ENCODE measurements around the gene LHFPL6. TPM values are rescaled to one million over a fixed set of nuclear protein-coding genes. Genes with fewer than 3 reads are reported as not detected.

Gene LHFPL6
- total and polyA plus RNA-seq, 4 donors = 22.7 to 115 (median 36.1) TPM

DNA sequence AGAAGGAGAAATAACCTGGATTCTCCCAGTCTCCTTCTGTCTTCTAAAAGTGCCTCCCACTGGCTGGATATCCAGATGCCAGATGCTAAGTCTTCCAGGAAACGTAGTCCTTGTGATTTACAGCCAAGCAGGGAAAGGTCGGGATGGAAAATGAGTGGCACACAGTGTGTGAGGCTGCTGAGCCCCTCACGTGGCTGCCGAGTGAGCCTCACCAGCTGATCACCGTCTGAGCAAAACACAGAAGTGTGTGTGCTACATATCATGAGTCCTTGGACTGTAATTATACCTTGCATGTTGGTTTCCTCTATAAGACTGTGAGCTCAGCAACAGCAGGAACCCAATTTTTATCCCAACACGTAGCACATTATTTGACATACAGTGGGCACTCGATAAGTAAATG is 15.1 kb downstream of the LHFPL6 start:
- 70 to 81% methylated on average over 7 of the region's 7 CpGs for WGBS, 2 donors
- Histone ChIP-seq H3K9ac (ENCODE audit: insufficient read depth in 1 of 2, low read length in 2 of 2) (no peak overlapping the region), H3K4me3 (no peak overlapping the region), H3K9me3 (ENCODE audit: control insufficient read depth in 4 of 4, insufficient read depth in 3 of 4, low read length in 3 of 4) (no peaks in the 10 kb centered on the region), H3K36me3 (ENCODE audit: control insufficient read depth in 4 of 4, insufficient read depth in 4 of 4, low read length in 4 of 4) (no peaks in the 10 kb centered on the region), H3K27ac (ENCODE audit: low read depth in 1 of 2, low read length in 1 of 2) (peak overlapping the region in 1 of 2 donors; percentile 49), H3K4me1 (ENCODE audit: control insufficient read depth in 5 of 5, insufficient read depth in 5 of 5, low read length in 5 of 5) (peaks cover 0 to 18% (median 0%) of the 10 kb centered on the region in 5 donors), H3K27me3 (ENCODE audit: control insufficient read depth in 3 of 3, insufficient read depth in 3 of 3, low read length in 2 of 3) (no peaks in the 10 kb centered on the region)
- no peak for DNase-seq
- TF ChIP-seq, protein P1, sequence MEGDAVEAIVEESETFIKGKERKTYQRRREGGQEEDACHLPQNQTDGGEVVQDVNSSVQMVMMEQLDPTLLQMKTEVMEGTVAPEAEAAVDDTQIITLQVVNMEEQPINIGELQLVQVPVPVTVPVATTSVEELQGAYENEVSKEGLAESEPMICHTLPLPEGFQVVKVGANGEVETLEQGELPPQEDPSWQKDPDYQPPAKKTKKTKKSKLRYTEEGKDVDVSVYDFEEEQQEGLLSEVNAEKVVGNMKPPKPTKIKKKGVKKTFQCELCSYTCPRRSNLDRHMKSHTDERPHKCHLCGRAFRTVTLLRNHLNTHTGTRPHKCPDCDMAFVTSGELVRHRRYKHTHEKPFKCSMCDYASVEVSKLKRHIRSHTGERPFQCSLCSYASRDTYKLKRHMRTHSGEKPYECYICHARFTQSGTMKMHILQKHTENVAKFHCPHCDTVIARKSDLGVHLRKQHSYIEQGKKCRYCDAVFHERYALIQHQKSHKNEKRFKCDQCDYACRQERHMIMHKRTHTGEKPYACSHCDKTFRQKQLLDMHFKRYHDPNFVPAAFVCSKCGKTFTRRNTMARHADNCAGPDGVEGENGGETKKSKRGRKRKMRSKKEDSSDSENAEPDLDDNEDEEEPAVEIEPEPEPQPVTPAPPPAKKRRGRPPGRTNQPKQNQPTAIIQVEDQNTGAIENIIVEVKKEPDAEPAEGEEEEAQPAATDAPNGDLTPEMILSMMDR (IDR thresholded peaks at IDR 0.05; ENCODE audit: control extremely low read depth, extremely low read depth) = no peak
- no peak for ATAC-seq (ENCODE audit: insufficient read depth, low FRiP score)

DNA sequence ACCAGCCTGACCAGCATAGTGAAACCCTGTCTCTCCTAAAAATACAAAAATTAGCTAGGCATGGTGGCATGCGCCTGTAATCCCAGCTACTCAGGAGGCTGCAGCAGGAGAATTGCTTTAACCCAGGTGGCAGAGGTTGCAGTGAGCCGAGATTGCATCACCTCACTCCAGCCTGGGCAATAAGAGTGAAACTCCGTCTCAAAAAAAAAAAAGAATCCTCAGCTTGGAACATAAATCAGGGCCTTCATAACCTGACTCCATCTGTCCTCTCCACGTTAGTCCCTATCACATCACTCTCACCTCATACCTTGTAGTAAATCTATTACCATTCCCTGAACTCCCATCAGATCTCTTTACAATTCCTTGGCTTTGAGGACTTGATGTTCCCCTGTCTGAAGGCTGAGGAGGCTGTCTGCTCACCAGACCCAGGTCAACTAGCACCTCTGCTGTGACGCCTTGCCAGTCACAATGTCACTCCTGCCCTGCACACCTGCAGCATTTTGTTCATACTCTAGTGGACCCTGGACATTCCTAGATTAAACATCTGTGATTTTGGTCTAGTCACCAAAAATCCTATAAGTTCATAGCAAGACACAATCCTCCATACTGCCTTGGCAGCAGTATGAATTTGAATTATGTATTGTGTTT is 15.9 kb downstream of the LHFPL6 start:
- Histone ChIP-seq H3K4me1 (ENCODE audit: control insufficient read depth in 5 of 5, insufficient read depth in 5 of 5, low read length in 5 of 5) (peaks cover 0 to 19% (median 0%) of the 10 kb centered on the region in 5 donors), H3K9ac (ENCODE audit: insufficient read depth in 1 of 2, low read length in 2 of 2) (no peak overlapping the region), H3K4me3 (no peak overlapping the region), H3K27ac (ENCODE audit: low read depth in 1 of 2, low read length in 1 of 2) (no peak overlapping the region), H3K27me3 (ENCODE audit: control insufficient read depth in 3 of 3, insufficient read depth in 3 of 3, low read length in 2 of 3) (no peaks in the 10 kb centered on the region), H3K36me3 (ENCODE audit: control insufficient read depth in 4 of 4, insufficient read depth in 4 of 4, low read length in 4 of 4) (no peaks in the 10 kb centered on the region), H3K9me3 (ENCODE audit: control insufficient read depth in 4 of 4, insufficient read depth in 3 of 4, low read length in 3 of 4) (no peaks in the 10 kb centered on the region)
- TF ChIP-seq, protein P1 (IDR thresholded peaks at IDR 0.05; ENCODE audit: control extremely low read depth, extremely low read depth) = no peak
- DNase-seq (no peak), ATAC-seq (ENCODE audit: insufficient read depth, low FRiP score) (no peak)
- 87 to 89% methylated on average over 5 of the region's 5 CpGs for WGBS, 2 donors

DNA sequence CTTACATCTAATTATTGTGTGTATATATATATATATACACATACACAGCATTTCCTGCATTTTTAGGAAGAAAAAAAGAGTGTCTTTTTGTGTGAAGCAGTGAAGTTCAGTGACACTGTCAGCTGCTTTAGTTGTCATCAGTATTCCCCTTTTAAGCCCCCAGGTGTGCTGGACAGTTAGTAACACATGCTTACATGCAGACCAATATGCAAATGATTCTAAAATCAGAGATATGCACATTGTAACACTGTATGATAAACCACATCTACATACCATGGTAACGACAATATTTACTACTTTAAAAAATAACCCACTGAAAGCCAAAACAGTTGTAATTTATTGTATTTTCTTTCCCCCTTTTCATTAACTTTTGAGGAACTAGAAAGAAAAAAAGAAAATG is 16.8 kb downstream of the LHFPL6 start:
- Histone ChIP-seq H3K9ac (ENCODE audit: insufficient read depth in 1 of 2, low read length in 2 of 2) (no peak overlapping the region), H3K27ac (ENCODE audit: low read depth in 1 of 2, low read length in 1 of 2) (no peak overlapping the region), H3K36me3 (ENCODE audit: control insufficient read depth in 4 of 4, insufficient read depth in 4 of 4, low read length in 4 of 4) (no peaks in the 10 kb centered on the region), H3K9me3 (ENCODE audit: control insufficient read depth in 4 of 4, insufficient read depth in 3 of 4, low read length in 3 of 4) (no peaks in the 10 kb centered on the region), H3K4me3 (no peak overlapping the region), H3K27me3 (ENCODE audit: control insufficient read depth in 3 of 3, insufficient read depth in 3 of 3, low read length in 2 of 3) (no peaks in the 10 kb centered on the region), H3K4me1 (ENCODE audit: control insufficient read depth in 5 of 5, insufficient read depth in 5 of 5, low read length in 5 of 5) (peaks cover 0 to 25% (median 2%) of the 10 kb centered on the region in 5 donors)
- TF ChIP-seq, protein P1 (IDR thresholded peaks at IDR 0.05; ENCODE audit: control extremely low read depth, extremely low read depth) = no peak
- ATAC-seq (ENCODE audit: insufficient read depth, low FRiP score) = no peak
- DNase-seq = no peak
- 76 to 81% methylated on average over 1 of the region's 1 CpG for WGBS, 2 donors

DNA sequence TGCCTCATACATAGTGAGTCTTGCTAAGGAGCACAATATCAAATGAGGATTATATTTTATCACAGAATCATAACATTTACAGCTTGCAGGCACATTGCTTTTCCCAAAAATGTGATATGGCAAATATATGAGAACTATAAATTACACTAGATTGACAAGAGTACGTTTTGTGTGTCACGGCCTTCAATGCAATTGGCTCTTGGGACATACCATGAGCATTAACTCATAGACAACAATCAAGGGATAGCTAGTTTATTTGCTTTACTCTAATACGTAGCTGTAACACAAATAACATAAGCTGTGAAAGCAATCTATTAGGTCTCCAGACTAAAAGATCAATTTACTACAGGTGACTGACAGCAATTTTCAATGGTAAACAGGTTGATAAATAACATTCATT is 17.8 kb downstream of the LHFPL6 start:
- DNase-seq (no peak), ATAC-seq (ENCODE audit: insufficient read depth, low FRiP score) (no peak)
- Histone ChIP-seq H3K27me3 (ENCODE audit: control insufficient read depth in 3 of 3, insufficient read depth in 3 of 3, low read length in 2 of 3) (no peaks in the 10 kb centered on the region), H3K4me3 (no peak overlapping the region), H3K27ac (ENCODE audit: low read depth in 1 of 2, low read length in 1 of 2) (no peak overlapping the region), H3K36me3 (ENCODE audit: control insufficient read depth in 4 of 4, insufficient read depth in 4 of 4, low read length in 4 of 4) (no peaks in the 10 kb centered on the region), H3K9ac (ENCODE audit: insufficient read depth in 1 of 2, low read length in 2 of 2) (no peak overlapping the region), H3K4me1 (ENCODE audit: control insufficient read depth in 5 of 5, insufficient read depth in 5 of 5, low read length in 5 of 5) (peaks cover 0 to 27% (median 8%) of the 10 kb centered on the region in 5 donors), H3K9me3 (ENCODE audit: control insufficient read depth in 4 of 4, insufficient read depth in 3 of 4, low read length in 3 of 4) (no peaks in the 10 kb centered on the region)
- TF ChIP-seq, protein P1 (IDR thresholded peaks at IDR 0.05; ENCODE audit: control extremely low read depth, extremely low read depth) = no peak
- 61 to 65% methylated on average over 3 of the region's 3 CpGs for WGBS, 2 donors

Data from lung (tissue), 12 donors.